LHCN-M2 (cell line): ENCODE data around the gene HPSE. TPM values are rescaled to one million over a fixed set of nuclear protein-coding genes. Genes with fewer than 3 reads are reported as not detected.

Source experiments
- DNase-seq: peaks from one replicate; pipeline ENCODE4 v3.0.0-alpha.2; 2012; ENCODE audit warnings: low read depth
- total RNA-seq: library from RNA; depleted of rRNA; stranded (reverse); fragments of >200 nt; gene quantifications from 2 replicates; pipeline ENCODE4 v1.2.3, GENCODE V29; 2014; rRNA removed

The HPSE gene
- total RNA-seq, 1 experiment from 2014 or later, result 2.2 TPM

DNA sequence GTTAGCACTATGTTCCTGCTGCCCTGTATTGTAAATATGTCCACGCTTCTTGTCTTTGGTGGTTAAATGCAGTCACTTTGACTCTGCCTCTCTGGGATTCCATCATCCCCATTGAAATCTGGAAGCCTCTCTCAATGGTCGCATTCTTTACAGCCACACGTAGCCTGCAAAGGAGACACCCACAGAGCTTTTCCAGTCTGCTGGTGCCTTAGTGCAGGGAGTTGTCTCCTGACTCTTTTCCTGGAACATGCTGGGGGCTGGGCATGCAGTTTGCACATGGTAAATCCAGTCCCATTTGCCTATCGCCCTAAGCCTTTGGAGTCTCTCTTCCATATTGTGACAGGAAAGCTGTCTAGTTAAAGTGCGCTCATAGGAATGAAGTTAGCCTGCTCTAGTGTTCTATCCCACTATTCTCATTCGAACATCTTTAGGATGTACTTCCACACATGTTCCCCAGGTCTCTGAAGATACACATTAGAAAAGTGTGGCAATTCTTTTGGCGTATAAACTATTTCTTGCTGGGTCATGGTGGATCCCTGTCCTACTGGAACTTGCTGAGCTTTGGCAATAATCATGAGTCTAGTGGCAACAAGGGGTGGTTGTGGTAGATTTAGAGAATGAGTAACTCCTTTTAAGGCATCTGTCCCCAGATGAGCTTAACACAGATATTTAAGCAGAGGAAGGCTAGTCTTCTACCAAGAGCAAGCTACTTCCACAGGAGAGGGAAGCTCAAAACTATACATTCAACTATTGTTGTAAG, 83.8 kb downstream of the HPSE start:
- DNase-seq, result no peak

GRCh38 chr4:83248486-83248885, 86.2 kb downstream of the HPSE start:
- no peak for DNase-seq

GRCh38 chr4:83247415-83248357, 87.0 kb downstream of the HPSE start:
- no peak for DNase-seq

Other genes with a start within 250 kb of the HPSE start
- gene PLAC8, start 220.1 kb downstream of the HPSE start, total RNA-seq, result 9.2 and 12.5 TPM in 2 replicates
- 25.5 and 29.8 TPM in 2 replicates for gene COQ2, start 50.0 kb downstream of the HPSE start, total RNA-seq
- 9.4 and 14.5 TPM in 2 replicates for gene HELQ, start 121.0 kb upstream of the HPSE start, total RNA-seq
- gene MRPS18C, start 121.2 kb upstream of the HPSE start, total RNA-seq, result 22.1 and 23.7 TPM in 2 replicates
- 9.0 and 14.2 TPM in 2 replicates for gene ABRAXAS1, start 150.3 kb upstream of the HPSE start, total RNA-seq
- 1.5 and 2.3 TPM in 2 replicates for gene GPAT3, start 201.3 kb upstream of the HPSE start, total RNA-seq